KOPT-K1 (cell line): ENCODE results near the gene CHCHD1.
A peak's percentile ranks its signal among the peaks of the same experiment; 100 is the strongest.
"Not testable (repeated sequence)": the region's sequence is repeated elsewhere in the genome, so short reads cannot be mapped to it uniquely, and the experiment has no call there.

Source experiments
- H3K27ac ChIP-seq: fragments of 200-600 bp; sonication (generic); 2 replicates; pipeline ENCODE4 v1.5.1; 2016; ENCODE audit warnings: antibody characterized with exemption, mild to moderate bottlenecking, low read depth, low read length; ENCODE audit not compliant: poor library complexity, severe bottlenecking
- H3K36me3 ChIP-seq: fragments of 200-600 bp; sonication (generic); 2 replicates; pipeline ENCODE4 v1.5.1; 2017; ENCODE audit warnings: antibody characterized with exemption, mild to moderate bottlenecking, low read length, moderate library complexity; ENCODE audit not compliant: insufficient read depth
- H3K9me3 ChIP-seq: fragments of 200-600 bp; sonication (generic); 2 replicates; pipeline ENCODE4 v1.5.1; 2017; ENCODE audit warnings: antibody characterized with exemption, low read length, mild to moderate bottlenecking; ENCODE audit not compliant: insufficient read depth, poor library complexity, severe bottlenecking

The CHCHD1 gene

DNA sequence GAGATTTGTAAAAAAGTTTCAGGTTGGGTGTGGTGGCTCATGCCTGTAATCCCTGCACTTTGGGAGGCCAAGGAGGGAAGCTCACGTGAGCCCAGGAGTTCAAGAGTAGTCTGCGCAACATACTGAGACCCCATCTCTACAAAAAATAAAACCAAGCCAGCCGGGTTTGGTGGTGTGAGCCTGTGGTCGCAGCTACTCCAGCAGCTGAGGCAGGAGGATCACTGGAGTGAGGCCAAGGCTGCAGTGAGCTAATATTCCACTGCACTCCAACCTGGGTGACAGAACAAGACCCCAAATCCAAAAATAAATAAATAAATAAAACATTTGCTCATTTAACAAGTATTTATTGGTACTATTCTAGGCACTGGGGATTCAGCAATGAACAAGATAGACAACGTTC is 1.5 kb upstream of the CHCHD1 start:
- H3K36me3 ChIP-seq: peaks cover 48% of the 10 kb centered on the region
- H3K9me3 ChIP-seq: no peaks in the 10 kb centered on the region
- H3K27ac ChIP-seq: no peak overlapping the region

DNA sequence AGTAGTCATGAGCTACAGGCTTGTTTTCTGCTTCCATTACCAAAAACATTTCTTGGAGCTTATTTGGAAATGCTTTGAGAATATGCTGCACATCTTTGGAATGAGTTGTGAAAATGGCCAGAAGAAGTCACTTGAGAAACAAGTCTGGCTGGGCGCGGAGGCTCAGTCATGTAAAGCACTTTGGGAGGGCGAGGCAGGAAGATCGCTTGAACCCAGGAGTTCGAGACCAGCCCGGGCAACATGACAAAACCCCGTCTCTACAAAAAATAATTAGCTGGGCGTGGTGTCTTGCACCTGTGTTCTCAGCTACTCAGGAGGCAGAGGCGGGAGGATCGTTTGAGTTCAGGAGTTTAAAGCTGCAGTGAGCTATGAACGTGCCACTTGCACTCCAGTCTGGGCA is 882 bp upstream of the CHCHD1 start:
- peaks cover 41% of the 10 kb centered on the region for H3K36me3 ChIP-seq
- no peaks in the 10 kb centered on the region for H3K9me3 ChIP-seq
- peak overlapping the region; percentile 80 for H3K27ac ChIP-seq

- H3K36me3 ChIP-seq: peaks cover 37% of the 10 kb centered on the region
- peak overlapping the region; percentile 80 for H3K27ac ChIP-seq
These were observed 335 bp upstream of the CHCHD1 start for GRCh38 chr10:73781548-73781878.

DNA sequence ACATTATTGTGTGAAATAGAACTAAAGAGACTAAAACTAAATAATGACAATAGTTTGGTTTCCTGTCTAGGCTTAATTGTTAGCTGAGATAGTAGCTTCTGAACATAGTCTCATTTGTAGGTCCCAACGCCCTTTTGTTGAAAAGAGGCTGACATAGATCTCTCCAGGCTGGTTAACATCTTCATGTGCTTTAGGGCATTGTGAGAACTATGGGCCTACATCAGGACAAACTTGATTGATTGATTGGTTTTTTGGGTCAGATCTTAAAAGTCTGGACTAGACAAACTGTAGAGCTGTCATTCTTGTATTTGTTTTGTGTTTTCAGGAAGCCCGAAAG is 869 bp downstream of the CHCHD1 start:
- H3K36me3 ChIP-seq: peaks cover 25% of the 10 kb centered on the region
- peak overlapping the region; percentile 80 for H3K27ac ChIP-seq
- no peaks in the 10 kb centered on the region for H3K9me3 ChIP-seq

More at GRCh38 chr10:73781548-73781878, 335 bp upstream of the CHCHD1 start:
- no peaks in the 10 kb centered on the region for H3K9me3 ChIP-seq

GRCh38 chr10:73785211-73785720 is 3.4 kb downstream of the CHCHD1 start, which contains the start of gene ZSWIM8:
ZSWIM8 (plus strand) TSS chr10:73785606; CDS start chr10:73785879, 273 bp downstream.
- Histone ChIP-seq H3K9me3 (no peaks in the 10 kb centered on the region), H3K27ac (peak within 1 kb of the TSS; percentile 65), H3K36me3 (peaks cover 21% of the 10 kb centered on the region)

DNA sequence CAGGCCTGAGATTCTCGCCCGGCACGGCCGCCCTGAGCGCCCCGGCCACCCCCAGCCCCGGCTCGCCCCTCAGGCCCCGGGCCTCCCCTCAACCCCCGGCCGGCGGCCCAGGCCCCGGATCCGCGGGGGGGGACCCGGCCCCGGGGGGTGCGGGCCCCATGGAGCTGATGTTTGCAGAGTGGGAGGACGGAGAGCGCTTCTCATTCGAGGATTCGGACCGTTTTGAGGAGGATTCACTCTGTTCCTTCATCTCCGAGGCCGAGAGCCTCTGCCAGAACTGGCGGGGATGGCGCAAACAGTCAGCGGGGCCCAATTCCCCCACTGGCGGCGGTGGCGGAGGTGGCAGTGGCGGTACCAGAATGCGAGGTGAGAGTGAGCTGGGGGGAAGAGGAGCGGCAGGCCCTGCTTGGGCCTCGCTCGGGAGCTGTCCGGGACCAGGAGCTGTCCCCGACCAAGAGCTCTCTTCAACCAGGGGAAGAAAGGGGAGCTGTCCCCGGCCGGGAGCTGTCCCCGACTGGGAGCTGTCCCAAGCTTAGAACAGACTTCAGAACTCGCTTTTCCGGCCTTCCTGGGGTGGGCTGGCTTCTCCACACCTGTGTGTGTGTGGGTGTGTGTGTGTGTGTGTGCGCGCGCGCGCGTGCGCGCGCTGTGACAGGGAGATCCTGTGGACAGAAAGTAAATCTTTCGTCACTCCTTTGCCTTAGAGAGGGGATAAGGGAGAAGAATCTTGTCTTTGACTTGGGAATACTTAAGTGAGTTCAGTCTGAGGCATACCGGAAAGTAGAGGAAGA is 4.1 kb downstream of the CHCHD1 start:
- Histone ChIP-seq H3K9me3 (no peaks in the 10 kb centered on the region), H3K27ac (peak overlapping the region; percentile 65), H3K36me3 (peaks cover 27% of the 10 kb centered on the region)

- H3K36me3 ChIP-seq: peaks cover 33% of the 10 kb centered on the region
- peak overlapping the region; percentile 65 for H3K27ac ChIP-seq
- no peaks in the 10 kb centered on the region for H3K9me3 ChIP-seq
These were observed 4.7 kb downstream of the CHCHD1 start for GRCh38 chr10:73786512-73786885.

GRCh38 chr10:73787031-73787800 is 5.4 kb downstream of the CHCHD1 start:
- not testable (repeated sequence) for H3K27ac ChIP-seq, H3K9me3 ChIP-seq
- H3K36me3 ChIP-seq: peaks cover 40% of the 10 kb centered on the region

GRCh38 chr10:73788864-73789658 is 7.2 kb downstream of the CHCHD1 start:
- H3K27ac ChIP-seq: no peak overlapping the region
- peaks cover 58% of the 10 kb centered on the region for H3K36me3 ChIP-seq
- no peaks in the 10 kb centered on the region for H3K9me3 ChIP-seq

GRCh38 chr10:73789659-73790055 is 7.8 kb downstream of the CHCHD1 start:
- Histone ChIP-seq H3K9me3 (no peaks in the 10 kb centered on the region), H3K36me3 (peaks cover 64% of the 10 kb centered on the region), H3K27ac (no peak overlapping the region)

DNA sequence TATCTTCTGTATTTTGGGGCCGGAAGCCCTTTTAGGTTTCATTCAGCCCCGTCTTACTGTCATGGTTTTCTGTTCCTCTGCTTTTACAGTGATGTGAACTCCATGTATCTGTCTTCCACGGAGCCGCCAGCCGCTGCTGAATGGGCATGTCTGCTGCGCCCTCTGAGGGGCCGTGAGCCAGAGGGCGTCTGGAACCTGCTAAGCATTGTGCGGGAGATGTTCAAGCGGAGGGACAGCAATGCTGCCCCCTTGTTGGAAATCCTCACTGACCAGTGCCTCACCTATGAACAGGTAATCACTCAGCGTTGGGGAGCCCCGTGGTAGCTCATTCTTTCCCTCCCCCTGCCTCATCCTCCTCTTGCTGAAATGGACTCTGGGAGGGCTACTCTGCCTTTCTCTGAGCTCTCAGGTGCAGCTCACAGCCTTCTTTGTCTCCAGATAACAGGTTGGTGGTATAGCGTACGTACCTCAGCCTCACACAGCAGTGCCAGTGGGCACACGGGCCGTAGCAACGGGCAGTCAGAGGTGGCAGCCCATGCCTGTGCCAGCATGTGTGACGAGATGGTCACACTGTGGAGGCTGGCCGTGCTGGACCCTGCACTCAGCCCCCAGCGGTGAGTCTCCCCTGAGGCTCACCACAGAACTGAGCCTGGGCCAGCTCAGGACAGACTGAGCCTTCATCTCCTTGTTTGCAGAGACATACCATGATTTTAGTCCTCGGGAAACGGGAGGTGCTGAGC is 9.2 kb downstream of the CHCHD1 start:
- H3K9me3 ChIP-seq: no peaks in the 10 kb centered on the region
- H3K36me3 ChIP-seq: peaks cover 78% of the 10 kb centered on the region

GRCh38 chr10:73791871-73792400 is 10.1 kb downstream of the CHCHD1 start:
- Histone ChIP-seq H3K27ac (no peak overlapping the region), H3K36me3 (peaks cover 87% of the 10 kb centered on the region), H3K9me3 (no peaks in the 10 kb centered on the region)

More for the DNA sequence above, 9.2 kb downstream of the CHCHD1 start:
- no peak overlapping the region for H3K27ac ChIP-seq

DNA sequence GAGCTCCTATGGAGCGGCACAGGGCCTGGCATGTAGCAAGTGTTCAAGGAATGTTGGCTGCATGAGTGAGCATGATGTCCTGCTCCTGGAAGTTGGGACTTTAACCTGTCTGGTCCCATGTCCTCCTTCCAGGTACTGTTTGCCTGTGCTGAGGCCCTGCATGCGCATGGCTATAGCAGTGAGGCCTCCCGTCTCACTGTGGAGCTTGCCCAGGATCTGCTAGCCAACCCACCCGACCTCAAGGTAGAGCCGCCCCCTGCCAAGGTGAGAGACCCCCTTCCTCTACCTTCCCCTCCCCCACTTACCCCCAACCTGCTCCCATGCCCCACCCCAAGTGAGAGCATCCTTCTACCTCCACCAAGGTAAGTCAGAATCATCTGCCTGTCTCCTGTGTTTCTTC is 11.6 kb downstream of the CHCHD1 start:
- no peaks in the 10 kb centered on the region for H3K9me3 ChIP-seq
- peaks cover 100% of the 10 kb centered on the region for H3K36me3 ChIP-seq
- H3K27ac ChIP-seq: no peak overlapping the region

DNA sequence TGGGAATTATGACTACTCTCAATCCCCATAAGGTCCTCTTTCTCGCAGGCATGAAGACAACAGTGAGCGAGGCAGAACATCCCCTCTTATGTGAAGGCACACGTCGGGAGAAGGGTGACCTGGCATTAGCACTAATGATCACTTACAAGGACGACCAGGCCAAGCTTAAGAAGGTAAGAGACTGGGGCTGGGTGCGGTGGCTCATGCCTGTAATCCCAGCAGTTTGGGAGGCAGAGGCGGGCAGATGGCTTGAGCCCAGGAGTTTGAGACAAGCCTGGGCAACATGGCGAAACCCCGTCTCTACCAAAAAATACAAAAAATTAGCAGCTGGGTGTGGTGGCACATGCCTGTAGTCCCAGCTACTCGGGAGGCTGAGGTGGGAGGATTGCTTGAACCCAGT is 13.6 kb downstream of the CHCHD1 start:
- H3K36me3 ChIP-seq: peaks cover 100% of the 10 kb centered on the region
- H3K27ac ChIP-seq, H3K9me3 ChIP-seq: not testable (repeated sequence)
